HG02884 (cell line): Measurements from ENCODE around the gene SERPINE1.
"Not testable (repeated sequence)": the region's sequence is repeated elsewhere in the genome, so short reads cannot be mapped to it uniquely, and the experiment has no call there.

Source experiments
- ATAC-seq: cut with Tn5 transposase; IDR thresholded peaks from one replicate; pipeline ENCODE4 v1.9.1; 2021; ENCODE audit warnings: mild to moderate bottlenecking, moderate library complexity; ENCODE audit not compliant: unreplicated experiment

Gene SERPINE1

GRCh38 chr7:101100858-101101847 is 25.8 kb upstream of the SERPINE1 start:
- no peak for ATAC-seq

DNA sequence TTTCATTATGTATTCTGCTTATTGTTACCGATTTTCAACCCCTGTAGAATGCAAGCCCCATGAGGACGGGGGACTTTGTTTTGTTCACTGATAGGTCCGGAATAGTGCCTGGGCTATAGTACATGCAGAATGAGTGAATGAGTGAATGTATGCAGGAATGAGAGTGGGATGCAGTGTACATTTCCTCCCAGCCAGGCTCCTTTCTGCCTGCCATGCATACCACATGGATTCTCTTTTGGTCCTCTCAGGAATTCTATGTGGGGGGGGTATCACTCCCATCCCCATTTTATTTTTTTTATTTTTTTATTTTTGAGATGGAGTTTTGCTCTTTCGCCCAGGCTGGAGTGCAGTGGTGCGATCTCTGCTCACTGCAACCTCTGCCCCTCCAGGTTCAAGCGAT is 24.9 kb upstream of the SERPINE1 start:
- no peak for ATAC-seq

- ATAC-seq = not testable (repeated sequence)
Measured at GRCh38 chr7:101103701-101104100, 23.2 kb upstream of the SERPINE1 start.

GRCh38 chr7:101104193-101104713 is 22.7 kb upstream of the SERPINE1 start:
- no peak for ATAC-seq

DNA sequence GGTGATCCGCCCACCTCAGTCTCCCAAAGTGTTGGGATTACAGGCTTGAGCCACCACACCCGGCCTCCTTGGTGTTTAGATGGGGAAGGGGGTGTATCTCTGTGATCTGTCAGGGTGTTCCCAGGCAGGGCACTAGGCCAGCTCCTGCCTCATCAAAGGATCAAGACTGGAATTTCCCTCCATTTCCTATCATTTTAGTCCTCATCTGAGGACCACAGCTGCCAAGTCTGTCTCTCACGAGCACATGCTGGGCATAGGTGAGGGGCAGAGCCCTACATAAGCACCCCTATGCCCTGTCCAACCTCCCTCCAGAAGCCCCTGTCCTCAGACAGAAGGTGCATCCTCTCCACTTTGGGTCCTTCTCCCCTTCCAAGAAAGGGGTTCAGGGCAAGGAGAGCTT is 22.1 kb upstream of the SERPINE1 start:
- ATAC-seq = no peak

GRCh38 chr7:101105248-101105647 is 21.7 kb upstream of the SERPINE1 start:
- ATAC-seq = not testable (repeated sequence)

DNA sequence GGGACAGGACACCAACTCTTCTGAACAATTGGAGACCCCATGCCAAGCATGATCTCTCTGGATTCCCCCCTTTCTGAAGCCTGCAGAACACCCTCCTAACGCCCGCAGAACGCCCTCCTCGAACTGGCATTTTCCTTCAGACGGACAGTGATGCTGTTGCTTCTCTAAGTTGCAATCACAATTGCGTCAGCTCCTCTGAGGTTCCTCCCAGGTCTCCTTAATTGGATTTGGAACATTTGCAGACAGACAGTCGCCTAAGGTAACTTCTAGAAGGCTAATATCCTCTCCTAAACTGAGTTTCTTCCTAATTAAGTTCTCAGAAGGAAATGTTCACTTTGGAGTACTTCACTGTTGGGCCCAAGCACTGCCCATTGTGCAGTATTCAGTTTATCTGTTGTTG is 20.5 kb upstream of the SERPINE1 start:
- ATAC-seq = no peak

GRCh38 chr7:101108330-101108857 is 18.5 kb upstream of the SERPINE1 start:
- ATAC-seq = no peak

DNA sequence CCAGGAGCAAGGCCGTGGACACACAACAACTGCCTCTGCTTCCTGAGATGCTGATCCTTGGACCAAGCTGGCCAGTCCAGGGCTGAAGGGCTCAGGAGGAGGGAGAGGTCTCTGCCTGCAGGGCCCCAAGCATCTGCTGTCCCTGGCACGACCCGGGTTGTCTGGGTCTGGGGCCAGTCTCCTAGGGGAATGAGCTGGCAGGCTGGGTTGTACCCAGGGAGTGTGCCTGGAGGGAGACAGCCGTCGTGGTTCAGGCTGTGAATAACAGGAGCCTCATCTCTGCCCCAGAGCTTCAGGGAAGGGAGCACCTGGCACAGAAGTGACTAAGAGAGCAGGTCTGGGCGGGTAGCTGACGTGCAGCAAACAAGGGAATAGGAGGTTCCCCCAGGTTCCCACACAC is 17.9 kb upstream of the SERPINE1 start:
- no peak for ATAC-seq

- no peak for ATAC-seq
Measured at GRCh38 chr7:101109368-101109767, 17.5 kb upstream of the SERPINE1 start.

DNA sequence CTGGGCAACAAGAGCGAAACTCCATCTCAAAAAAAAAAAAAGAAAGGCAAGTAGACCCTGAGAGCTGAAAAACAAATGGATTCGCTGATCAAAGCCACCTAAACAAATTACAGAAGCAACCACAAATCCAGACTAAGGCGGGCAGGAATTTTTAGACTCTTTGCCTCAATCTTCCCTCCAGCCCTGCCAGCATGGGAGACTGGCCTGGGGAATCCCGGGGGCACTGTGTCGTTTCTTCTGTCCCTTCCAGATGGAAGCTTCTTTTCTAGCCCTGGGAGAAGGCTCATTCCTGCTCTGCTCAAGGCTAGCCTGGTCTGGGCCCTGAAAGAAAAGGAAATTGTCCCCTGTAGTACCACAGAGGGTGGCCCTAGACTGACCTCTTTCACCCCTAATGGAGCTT is 15.6 kb upstream of the SERPINE1 start:
- ATAC-seq = no peak

DNA sequence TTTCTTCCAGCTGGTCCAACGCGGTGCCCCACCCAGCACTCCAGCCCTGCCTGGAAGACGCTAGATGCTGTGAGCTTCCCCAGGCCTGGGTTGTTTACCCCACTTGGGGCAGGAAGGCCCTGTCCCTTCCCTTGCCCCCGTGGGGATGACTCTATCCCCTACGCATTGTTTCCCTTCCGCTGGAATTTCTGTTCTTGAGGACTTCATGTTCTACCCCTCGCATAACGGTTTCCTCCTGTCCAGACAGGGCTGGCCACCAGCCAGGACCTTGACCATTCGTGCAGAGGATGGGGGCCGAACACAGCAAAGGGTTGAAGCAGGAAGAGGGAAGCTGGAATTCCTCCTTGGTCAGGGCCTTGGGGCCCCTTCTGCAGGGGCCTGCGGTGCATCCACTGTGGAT is 14.7 kb upstream of the SERPINE1 start:
- ATAC-seq = no peak

GRCh38 chr7:101113140-101113539 is 13.8 kb upstream of the SERPINE1 start:
- ATAC-seq = not testable (repeated sequence)

GRCh38 chr7:101113836-101114235 is 13.1 kb upstream of the SERPINE1 start:
- ATAC-seq = no peak

GRCh38 chr7:101114492-101114891 is 12.4 kb upstream of the SERPINE1 start:
- ATAC-seq = no peak

GRCh38 chr7:101115215-101115614 is 11.7 kb upstream of the SERPINE1 start:
- no peak for ATAC-seq

DNA sequence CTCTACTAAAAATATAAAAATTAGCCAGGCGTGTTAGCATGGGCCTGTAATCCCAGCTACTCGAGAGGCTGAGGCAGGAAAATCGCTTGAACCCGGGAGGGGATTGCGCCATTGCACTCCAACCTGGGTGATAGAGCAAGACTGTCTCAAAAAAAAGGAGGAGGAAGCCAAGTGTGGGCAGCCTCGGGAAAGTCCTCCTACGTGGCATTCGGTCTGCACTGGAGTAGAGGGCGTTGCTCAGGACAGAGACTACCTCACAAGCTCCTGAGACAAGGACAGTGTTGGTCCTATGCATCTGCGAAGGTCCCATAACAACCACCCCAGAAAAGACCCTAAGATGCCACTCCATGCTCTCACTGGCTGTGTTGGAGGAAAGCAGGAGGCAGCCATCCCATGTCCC is 10.0 kb upstream of the SERPINE1 start:
- ATAC-seq = no peak

DNA sequence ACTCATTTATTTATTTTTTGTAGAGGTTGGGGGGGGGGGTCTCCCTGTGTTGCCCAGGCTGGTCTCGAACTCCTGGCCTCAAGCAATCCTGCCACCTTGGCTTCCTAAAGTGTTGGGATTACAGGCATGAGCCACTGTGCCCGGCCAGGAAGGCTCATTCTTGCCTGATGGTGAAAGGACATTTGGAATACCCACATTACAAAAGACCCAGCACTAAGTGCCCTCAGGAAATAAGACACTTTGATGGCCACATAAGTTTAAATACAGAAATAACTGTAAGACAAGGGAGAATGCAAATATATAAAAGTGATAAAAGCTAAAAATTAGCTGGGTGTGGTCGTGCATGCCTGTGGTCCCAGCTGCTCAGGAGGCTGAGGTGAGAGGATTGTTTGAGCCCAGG is 8.0 kb upstream of the SERPINE1 start:
- no peak for ATAC-seq

DNA sequence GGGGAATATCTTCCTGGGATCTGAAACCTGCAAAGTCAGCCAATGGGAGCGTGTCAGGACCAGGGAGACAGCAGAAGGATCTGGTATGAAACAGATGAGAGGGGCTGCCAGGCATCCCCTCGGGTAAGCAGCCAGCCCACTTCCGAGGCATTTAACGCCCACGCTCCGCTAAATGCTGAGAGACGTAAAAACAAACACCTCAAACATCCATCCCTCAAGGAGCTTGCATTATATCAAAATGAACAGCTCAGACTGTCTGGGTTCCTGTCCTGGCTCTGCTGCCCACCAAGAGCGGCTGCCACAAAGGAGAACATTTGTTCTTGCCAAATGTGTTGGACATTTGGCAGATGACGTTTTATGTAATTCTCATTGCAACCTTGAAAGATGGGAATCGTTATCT is 7.0 kb upstream of the SERPINE1 start:
- no peak for ATAC-seq

GRCh38 chr7:101120315-101120714 is 6.6 kb upstream of the SERPINE1 start:
- no peak for ATAC-seq

GRCh38 chr7:101121631-101121990 is 5.3 kb upstream of the SERPINE1 start:
- ATAC-seq = not testable (repeated sequence)
